ENCODE data around the gene ATF6.

The ATF6 gene

DNA sequence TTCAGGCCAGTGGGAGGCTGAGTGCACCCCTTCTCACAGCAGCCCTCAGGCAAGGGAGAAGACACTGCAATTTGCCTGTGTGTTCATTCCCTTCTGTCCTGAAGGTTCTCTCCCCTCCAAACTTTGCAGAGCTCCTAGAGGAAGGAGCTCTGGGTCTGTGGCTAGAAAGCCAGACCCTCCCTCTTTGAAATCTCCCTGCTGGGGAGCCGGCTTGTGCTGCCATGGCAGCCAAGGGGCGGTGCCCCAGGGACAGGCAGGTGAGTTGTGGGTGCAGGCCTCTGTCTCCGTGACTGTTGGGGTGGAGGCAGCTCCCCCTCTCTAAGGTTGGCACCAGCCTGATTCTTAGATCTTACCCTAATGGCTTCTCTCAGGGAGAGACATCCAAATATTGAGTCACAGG lies 204.5 kb downstream of the ATF6 start:
- Mint-ChIP-seq H3K27ac (no peak overlapping the region), H3K4me3 (no peak overlapping the region), H3K27me3 (no peaks in the 10 kb centered on the region), H3K4me1 (ENCODE audit: low read depth) (peaks cover 6% of the 10 kb centered on the region), H3K9me3 (no peaks in the 10 kb centered on the region), H3K36me3 (ENCODE audit: low read depth) (peaks cover 23% of the 10 kb centered on the region)
- DNase-seq, result no peak

DNA sequence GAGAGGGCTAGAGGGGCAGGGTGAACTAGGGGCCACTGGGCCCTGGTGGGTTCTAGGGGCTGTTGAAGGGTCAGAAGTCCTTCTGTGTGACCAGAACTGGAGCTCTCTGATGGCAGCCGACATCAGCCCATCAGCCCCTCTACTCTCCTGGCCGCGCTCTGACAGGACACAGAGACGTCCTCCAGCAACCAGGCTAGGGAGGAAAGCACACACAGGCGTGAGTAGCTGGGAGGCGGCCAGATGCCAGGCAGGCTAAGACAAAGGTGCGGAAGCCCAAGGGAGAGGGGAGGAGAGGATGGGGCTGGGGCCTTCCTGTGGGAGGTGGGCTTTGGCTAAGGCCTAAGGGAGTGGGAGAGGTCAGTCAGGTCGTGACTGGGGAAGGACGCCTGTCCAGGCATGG lies 206.7 kb downstream of the ATF6 start:
- DNase-seq, result no peak
- Mint-ChIP-seq H3K27me3 (no peaks in the 10 kb centered on the region), H3K27ac (no peak overlapping the region), H3K4me1 (ENCODE audit: low read depth) (peaks cover 3% of the 10 kb centered on the region), H3K36me3 (ENCODE audit: low read depth) (peaks cover 3% of the 10 kb centered on the region), H3K9me3 (no peaks in the 10 kb centered on the region), H3K4me3 (no peak overlapping the region)

DNA sequence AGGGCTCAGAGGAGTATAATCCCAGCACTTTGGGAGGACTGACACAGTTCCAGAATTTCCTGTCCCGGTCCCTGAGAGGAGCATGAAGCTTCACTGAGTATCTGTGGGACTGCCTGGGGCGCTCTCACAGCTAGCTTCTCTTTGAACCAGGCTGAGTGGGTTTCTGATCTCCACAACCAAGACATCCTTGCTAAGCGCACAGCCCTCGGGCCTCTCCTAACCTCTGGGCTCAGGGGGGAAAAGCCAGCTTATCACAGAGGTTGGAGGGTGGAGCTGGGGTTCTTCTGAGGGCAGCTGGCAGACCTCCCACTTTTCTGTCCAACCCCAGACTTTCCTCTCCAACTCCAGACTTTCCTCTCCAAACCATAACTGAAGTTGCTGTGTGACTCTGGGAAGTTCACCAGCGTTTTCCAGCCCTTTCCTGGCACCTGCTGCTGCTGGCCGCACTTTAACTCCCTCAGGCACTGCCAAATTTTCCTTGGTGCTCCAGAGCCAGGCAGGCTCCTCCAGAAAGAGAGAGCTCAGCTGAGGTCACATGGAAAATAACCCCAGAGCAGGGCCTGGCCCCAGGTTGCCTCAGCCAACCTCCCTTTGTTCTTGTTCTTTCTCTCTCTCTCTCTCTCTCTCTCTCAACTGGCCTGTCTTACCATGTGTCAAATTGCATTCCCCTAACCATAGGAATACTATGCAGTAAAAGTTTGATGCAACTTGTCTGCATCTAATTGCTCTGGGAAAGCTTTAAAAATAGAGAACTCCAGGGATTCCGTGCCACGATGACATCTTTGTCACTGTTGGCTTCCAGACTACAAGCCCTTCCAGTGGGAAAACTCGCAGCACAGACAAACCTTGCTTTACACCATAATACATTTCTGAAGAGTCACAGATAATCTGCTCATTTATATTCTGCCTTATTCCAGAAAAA lies 208.1 kb downstream of the ATF6 start:
- H3K4me1 Mint-ChIP-seq (ENCODE audit: low read depth), result peaks cover 3% of the 10 kb centered on the region
- no peak overlapping the region for H3K27ac Mint-ChIP-seq
- no peaks in the 10 kb centered on the region for H3K27me3 Mint-ChIP-seq
- no peaks in the 10 kb centered on the region for H3K9me3 Mint-ChIP-seq
- no peak overlapping the region for H3K4me3 Mint-ChIP-seq
- H3K36me3 Mint-ChIP-seq (ENCODE audit: low read depth), result no peaks in the 10 kb centered on the region
- DNase-seq, result no peak

DNA sequence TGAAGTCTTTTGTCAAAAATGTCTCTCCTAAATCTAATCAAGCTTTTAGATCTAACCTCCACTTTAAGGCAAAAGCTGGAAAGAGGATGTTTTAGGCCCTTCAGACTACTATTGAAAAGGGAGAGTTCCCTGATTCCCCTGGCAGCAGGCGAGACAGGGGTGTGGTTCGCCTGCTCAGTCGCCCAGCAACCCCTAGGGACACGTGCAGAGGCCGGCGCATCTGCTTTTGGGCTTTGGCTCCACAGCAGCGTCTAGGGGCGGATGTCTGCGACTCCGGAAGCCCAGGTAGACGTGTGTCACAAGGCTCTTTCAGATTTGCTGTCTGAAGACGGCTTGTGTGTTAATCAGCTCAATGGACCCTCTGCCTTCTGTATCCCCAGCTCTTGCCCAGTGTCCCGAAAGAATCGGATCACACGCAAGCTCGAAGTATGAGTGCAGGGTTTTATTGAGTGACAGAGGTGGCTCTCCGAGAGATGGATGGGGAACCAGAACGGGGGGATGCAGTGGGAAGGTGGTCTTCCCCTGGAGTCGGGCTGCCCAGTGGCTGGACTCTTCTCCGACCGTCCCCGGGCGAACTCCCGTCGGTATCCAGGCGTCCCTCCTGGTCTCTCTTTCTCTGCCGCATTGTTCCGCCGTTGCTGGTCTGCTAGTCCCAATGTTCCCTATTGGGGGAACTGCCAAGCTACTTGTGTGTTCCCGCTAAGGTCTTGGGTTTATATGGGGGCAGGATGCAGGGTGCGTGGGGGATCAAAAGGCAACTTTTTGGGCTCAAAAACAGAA lies 212.1 kb downstream of the ATF6 start:
- no peak for DNase-seq
- Mint-ChIP-seq H3K4me1 (ENCODE audit: low read depth) (no peaks in the 10 kb centered on the region), H3K27me3 (no peaks in the 10 kb centered on the region), H3K27ac (no peak overlapping the region), H3K9me3 (no peaks in the 10 kb centered on the region), H3K36me3 (ENCODE audit: low read depth) (no peaks in the 10 kb centered on the region), H3K4me3 (no peak overlapping the region)

DNA sequence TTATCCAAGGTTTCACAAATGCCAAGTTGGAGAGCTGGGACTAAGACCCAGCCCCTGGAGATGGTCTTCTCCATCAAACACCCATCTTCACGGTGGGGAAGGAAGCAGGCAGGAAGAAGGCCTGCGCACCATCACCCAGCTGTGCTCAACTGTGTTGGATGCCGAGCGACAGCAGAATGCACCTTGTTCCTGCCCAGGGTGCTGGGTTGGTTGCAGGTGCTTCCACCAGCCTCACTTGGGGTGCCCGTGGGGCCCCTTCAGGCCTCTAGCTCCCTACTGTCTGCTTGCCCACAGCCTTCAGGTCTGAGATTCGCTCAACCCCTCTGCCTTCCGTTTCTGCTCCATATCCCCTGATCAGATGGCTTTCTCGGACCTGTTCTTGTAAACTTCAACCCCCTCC lies 215.0 kb downstream of the ATF6 start:
- Mint-ChIP-seq H3K4me1 (ENCODE audit: low read depth) (no peaks in the 10 kb centered on the region), H3K4me3 (no peak overlapping the region), H3K9me3 (no peaks in the 10 kb centered on the region), H3K36me3 (ENCODE audit: low read depth) (no peaks in the 10 kb centered on the region), H3K27me3 (no peaks in the 10 kb centered on the region), H3K27ac (no peak overlapping the region)
- no peak for DNase-seq

DNA sequence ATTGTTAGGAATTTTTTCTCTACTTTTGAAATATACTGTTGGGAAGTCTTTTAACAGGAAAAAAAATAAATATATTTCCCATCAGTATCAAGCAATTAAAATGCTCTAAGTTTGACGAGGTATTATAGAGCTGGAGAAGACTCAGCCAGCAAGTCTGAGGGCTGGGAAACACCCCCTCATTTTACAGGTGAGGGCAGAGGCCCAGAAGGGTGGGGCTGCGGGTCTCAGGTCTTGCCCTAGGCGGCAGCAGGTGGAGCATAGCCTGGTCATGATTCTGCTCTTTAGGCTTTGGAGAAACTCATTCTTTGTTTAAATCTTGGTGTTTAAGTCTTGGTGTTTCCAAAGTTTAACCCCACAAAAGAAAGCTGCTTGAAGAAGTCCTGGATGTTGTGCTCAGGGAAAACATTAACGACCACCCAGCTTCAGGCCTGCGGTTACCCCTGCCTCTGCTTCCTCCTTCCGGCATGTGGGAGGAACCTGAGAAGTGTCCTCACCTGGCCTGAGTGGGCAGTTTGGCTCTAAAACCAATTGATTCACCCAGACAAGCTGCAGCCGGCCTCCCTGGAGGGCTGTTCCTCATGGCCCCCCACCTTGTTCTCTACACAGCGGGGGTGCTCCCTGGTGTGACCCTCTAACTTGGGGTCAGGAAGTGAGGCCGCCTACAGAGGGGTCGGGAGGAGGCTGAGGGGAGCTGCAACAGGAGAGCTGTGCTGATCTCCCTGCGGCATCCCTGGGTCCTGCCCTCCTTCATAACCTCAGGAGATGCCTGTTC lies 215.8 kb downstream of the ATF6 start:
- Mint-ChIP-seq H3K4me1 (ENCODE audit: low read depth) (no peaks in the 10 kb centered on the region), H3K4me3 (no peak overlapping the region), H3K27ac (no peak overlapping the region), H3K27me3 (no peaks in the 10 kb centered on the region), H3K36me3 (ENCODE audit: low read depth) (no peaks in the 10 kb centered on the region), H3K9me3 (no peaks in the 10 kb centered on the region)
- no peak for DNase-seq

DNA sequence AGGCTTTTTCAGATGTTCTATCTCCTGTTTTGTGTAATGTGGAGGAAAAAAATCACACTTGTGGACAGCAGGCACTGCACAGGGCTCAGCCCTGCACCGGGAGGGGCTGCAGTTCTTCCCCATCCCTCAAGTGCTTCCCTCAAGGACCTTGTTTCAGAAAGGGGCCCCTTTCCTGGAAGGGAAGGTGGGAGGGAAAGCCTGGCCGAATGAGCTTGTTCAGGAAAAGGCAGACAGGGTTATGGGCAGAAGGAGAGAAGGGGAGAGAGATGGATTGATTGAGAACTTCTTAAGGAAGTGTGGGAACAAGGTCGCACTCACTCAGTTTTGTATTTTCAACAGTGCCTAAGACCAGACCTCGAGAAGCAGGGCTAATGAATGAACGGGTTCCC lies 216.4 kb downstream of the ATF6 start:
- H3K36me3 Mint-ChIP-seq (ENCODE audit: low read depth), result no peaks in the 10 kb centered on the region
- no peaks in the 10 kb centered on the region for H3K4me1 Mint-ChIP-seq (ENCODE audit: low read depth)
- H3K27ac Mint-ChIP-seq, result no peak overlapping the region
- peaks cover 4% of the 10 kb centered on the region for H3K9me3 Mint-ChIP-seq
- no peak for DNase-seq
- no peaks in the 10 kb centered on the region for H3K27me3 Mint-ChIP-seq
- H3K4me3 Mint-ChIP-seq, result no peak overlapping the region

DNA sequence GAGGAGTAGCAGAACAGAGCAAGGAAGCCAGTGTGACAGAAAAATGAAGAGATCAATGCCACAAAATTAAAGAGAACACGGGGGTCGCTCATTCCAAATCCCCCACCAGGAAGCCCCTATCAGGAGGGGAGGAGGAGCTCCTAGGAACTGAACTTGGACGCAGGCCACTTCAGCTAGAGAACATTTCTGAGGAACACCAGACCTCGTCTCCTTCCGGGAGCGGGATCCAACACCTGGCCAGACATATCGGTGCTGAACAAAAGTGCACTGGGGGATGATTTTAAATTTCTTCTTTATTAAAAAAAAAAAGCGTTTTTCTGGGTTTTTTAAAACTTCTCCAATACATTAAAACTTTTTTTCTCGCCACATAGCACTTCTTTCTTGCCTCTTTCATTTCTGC lies 216.8 kb downstream of the ATF6 start:
- H3K36me3 Mint-ChIP-seq (ENCODE audit: low read depth), result no peaks in the 10 kb centered on the region
- no peaks in the 10 kb centered on the region for H3K4me1 Mint-ChIP-seq (ENCODE audit: low read depth)
- no peaks in the 10 kb centered on the region for H3K27me3 Mint-ChIP-seq
- peaks cover 4% of the 10 kb centered on the region for H3K9me3 Mint-ChIP-seq
- no peak overlapping the region for H3K4me3 Mint-ChIP-seq
- no peak for DNase-seq
- H3K27ac Mint-ChIP-seq, result no peak overlapping the region

DNA sequence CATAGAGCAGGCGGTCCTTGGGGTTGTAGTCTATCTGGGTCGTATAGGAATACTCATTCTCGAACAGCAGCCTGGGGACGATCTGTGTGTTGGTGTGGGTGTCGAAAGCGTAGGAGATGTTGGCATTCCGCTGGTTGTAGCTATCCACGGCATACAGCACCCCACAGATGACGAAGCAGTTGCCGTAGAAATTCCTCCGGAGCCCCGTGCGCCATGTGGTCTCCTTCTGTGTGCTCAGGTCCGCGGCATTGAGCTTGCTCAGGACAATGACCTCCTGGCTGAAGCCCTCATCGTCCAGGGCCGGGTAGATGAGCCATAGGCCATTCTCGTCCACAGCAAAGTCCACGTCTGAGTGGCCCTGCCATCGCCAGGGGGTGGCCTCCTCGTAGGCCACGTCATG lies 217.6 kb downstream of the ATF6 start:
- H3K4me3 Mint-ChIP-seq, result no peak overlapping the region
- DNase-seq, result no peak
- H3K9me3 Mint-ChIP-seq, result peaks cover 4% of the 10 kb centered on the region
- H3K27ac Mint-ChIP-seq, result no peak overlapping the region
- no peaks in the 10 kb centered on the region for H3K4me1 Mint-ChIP-seq (ENCODE audit: low read depth)
- H3K36me3 Mint-ChIP-seq (ENCODE audit: low read depth), result no peaks in the 10 kb centered on the region
- H3K27me3 Mint-ChIP-seq, result no peaks in the 10 kb centered on the region

DNA sequence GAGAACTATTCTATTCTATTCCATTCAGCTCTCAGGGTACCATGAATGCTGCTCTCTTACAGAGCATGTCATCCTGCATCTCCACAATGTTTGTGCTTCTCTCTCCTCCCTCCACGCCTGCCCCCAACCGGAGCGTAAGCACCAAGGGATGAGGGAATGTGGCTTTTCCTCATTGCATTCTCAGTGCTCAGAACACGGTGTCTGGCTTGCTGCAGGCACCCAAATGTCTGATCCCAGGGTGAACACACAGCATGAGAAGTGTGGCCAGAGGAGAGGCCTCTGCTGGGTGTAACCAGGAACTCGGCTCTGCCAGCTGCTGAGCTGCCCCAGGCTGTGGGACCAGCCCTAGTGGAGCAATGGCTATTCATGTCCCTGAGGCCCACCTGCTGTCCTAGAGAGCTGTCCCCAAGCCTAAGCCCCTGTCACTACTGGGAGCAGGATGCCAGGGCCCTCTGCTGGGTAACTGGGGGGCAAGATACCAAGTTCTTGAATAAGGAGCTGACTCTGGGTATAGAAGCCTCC lies 219.2 kb downstream of the ATF6 start:
- H3K9me3 Mint-ChIP-seq, result peaks cover 4% of the 10 kb centered on the region
- H3K27ac Mint-ChIP-seq, result no peak overlapping the region
- no peaks in the 10 kb centered on the region for H3K27me3 Mint-ChIP-seq
- no peaks in the 10 kb centered on the region for H3K36me3 Mint-ChIP-seq (ENCODE audit: low read depth)
- H3K4me1 Mint-ChIP-seq (ENCODE audit: low read depth), result peaks cover 4% of the 10 kb centered on the region
- DNase-seq, result no peak
- no peak overlapping the region for H3K4me3 Mint-ChIP-seq

DNA sequence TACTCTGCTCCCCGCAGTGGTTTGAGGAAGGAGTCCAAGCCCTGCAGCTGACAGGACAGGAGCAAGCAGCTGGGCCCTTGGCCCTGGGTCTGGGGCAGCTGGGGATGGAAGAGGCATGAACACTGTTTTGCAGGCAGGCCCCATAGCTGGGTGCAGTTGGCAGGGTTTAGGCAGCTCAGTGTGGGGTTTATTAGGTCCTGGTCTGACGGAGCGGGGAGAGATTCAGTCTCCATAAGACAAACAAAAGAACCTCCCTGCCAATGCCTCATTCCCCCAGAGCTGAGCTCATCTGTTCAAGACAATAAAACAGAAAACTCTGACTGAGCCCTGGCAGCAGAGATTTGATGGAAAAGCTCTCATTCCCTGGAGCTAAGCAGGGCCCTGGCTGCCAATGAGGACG lies 220.2 kb downstream of the ATF6 start:
- Mint-ChIP-seq H3K9me3 (peaks cover 4% of the 10 kb centered on the region), H3K27ac (no peak overlapping the region), H3K4me1 (ENCODE audit: low read depth) (peaks cover 4% of the 10 kb centered on the region), H3K27me3 (no peaks in the 10 kb centered on the region), H3K4me3 (no peak overlapping the region), H3K36me3 (ENCODE audit: low read depth) (no peaks in the 10 kb centered on the region)
- no peak for DNase-seq

DNA sequence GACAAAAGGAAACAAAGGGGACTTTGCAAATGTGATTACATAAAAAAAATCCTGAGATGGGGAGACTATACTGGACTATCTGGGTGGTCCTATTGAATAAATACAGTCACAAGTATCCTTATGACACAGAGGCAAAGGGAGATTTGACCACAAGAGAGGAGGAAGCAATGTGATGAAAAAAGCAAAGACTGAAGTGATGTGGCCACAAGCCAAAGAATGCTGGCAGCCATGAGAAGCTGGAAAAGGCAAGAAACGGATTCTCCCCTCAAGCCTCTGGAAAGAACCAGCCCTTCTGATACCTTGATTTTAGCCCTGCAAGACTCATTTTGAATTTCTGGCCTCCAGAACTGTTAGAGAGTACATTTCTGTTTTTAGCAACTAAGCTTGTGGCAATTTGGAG lies 221.2 kb downstream of the ATF6 start:
- Mint-ChIP-seq H3K27ac (no peak overlapping the region), H3K4me3 (no peak overlapping the region), H3K9me3 (peaks cover 4% of the 10 kb centered on the region), H3K27me3 (no peaks in the 10 kb centered on the region), H3K4me1 (ENCODE audit: low read depth) (peaks cover 4% of the 10 kb centered on the region), H3K36me3 (ENCODE audit: low read depth) (no peaks in the 10 kb centered on the region)
- no peak for DNase-seq

DNA sequence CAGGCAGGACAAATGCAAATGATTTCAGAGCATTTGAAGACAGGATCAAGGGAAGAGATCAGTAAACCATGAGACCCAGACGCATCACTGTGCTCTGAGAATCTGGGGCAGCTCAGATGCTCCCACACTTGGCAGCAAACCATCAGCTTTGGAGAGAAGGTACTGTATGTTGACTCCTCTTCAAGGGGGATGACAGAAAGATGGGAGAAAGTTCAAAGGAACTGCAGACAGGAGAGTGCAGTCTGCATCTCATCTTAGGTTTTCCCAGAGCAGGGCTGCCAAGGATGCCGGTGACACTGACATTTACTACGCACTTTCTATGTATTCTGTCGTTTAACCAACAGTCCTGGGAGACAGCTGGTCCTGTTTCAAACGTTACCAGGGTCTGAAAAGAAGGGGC lies 221.8 kb downstream of the ATF6 start:
- H3K27me3 Mint-ChIP-seq, result no peaks in the 10 kb centered on the region
- no peak for DNase-seq
- peaks cover 4% of the 10 kb centered on the region for H3K4me1 Mint-ChIP-seq (ENCODE audit: low read depth)
- H3K27ac Mint-ChIP-seq, result no peak overlapping the region
- H3K36me3 Mint-ChIP-seq (ENCODE audit: low read depth), result no peaks in the 10 kb centered on the region
- H3K9me3 Mint-ChIP-seq, result peaks cover 4% of the 10 kb centered on the region
- no peak overlapping the region for H3K4me3 Mint-ChIP-seq

DNA sequence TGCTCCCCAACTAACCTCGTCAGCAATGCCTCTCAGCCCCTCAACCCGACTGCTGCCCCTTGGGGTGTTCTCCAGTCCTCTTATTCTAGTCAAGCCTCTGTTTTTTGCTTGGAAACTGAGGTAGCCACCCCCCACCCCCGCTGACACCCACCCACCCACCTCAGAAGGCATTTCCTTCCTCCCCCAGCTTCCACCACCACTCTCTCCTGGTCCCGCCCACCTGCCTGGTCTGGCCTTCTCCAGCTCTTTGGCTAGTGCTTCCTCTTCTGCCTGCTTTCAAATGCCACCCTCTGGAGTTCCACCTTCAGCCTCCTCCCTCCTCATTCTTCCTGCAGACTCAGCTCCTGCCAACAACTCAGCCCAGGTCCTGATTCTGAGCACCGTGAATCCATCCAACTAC lies 222.3 kb downstream of the ATF6 start:
- H3K4me3 Mint-ChIP-seq, result no peak overlapping the region
- peaks cover 4% of the 10 kb centered on the region for H3K9me3 Mint-ChIP-seq
- H3K4me1 Mint-ChIP-seq (ENCODE audit: low read depth), result peaks cover 4% of the 10 kb centered on the region
- H3K27ac Mint-ChIP-seq, result no peak overlapping the region
- DNase-seq, result no peak
- H3K36me3 Mint-ChIP-seq (ENCODE audit: low read depth), result no peaks in the 10 kb centered on the region
- no peaks in the 10 kb centered on the region for H3K27me3 Mint-ChIP-seq

Data from activated T-cell treated with anti-CD3 and anti-CD28 coated beads, Interleukin-2, amount 50 U/mL, for 24 hours (primary cell).